Sigmoid colon (tissue), 4 donors: ENCODE data around the gene FBXL17.

Source experiments
- CTCF ChIP-seq, 4 experiments: fragments of 450-650 bp in 3 of 4; fragments of 200-600 bp in 1 of 4; IDR thresholded peaks; one replicate each; pipeline ENCODE4 v1.5.1; 2016 to 2019; ENCODE audit warnings: antibody characterized with exemption in 4 of 4, mild to moderate bottlenecking in 3 of 4, moderate library complexity in 2 of 4
- EP300 ChIP-seq, 4 donors: sonication (generic); formaldehyde crosslinking; IDR thresholded peaks; one replicate each; pipeline ENCODE4 v1.6.1; 2017; ENCODE audit warnings: antibody characterized with exemption in 4 of 4
- POLR2A ChIP-seq, 2 donors: fragments of 450-650 bp; IDR thresholded peaks; one replicate each; pipeline ENCODE4 v1.6.1; 2016; ENCODE audit warnings: antibody characterized with exemption in 2 of 2, mild to moderate bottlenecking in 2 of 2, moderate library complexity in 2 of 2
- POLR2AphosphoS5 ChIP-seq, 4 donors: sonication (generic); formaldehyde crosslinking; IDR thresholded peaks; one replicate each; pipeline ENCODE4 v1.6.1; 2017; ENCODE audit warnings: antibody characterized with exemption in 4 of 4

- TF ChIP-seq CTCF (IDR thresholded peaks at IDR 0.05) (no peak), EP300 (IDR thresholded peaks at IDR 0.05) (no peak), POLR2A (IDR thresholded peaks at IDR 0.05) (no peak), POLR2AphosphoS5 (IDR thresholded peaks at IDR 0.05) (no peak)
Observed at GRCh38 chr5:107943923-107944322, 438.0 kb downstream of the FBXL17 start.
